ENCODE measurements around the gene PARD3. TPM values are rescaled to one million over a fixed set of nuclear protein-coding genes. Genes with fewer than 3 reads are reported as not detected.

PARD3 gene
- total RNA-seq, 2 experiments from 2014 or later = 0.53 to 0.71 TPM

DNA sequence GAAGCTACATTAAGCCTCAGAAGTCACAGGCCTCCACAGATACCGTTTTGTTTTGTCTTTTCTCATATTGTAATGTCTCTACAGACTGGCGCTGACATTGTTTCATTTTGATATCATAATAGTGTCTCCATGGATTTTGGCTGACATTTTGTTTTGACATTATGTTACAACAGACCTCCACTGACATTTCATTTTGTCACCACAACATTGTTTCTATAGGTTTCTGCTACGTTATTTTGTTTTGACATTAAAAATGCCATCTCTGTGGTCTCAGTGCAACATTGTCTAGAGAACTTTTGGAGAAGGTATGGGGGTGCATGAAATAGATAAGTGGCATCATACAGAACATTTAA is 666.8 kb downstream of the PARD3 start:
- H3K9me3 Mint-ChIP-seq = no peaks in the 10 kb centered on the region
- Histone ChIP-seq H3K36me3 (ENCODE audit: insufficient read depth, low read length) (no peaks in the 10 kb centered on the region), H3K27ac (ENCODE audit: low read depth in 1 of 2, low read length in 2 of 2) (no peak overlapping the region), H3K4me1 (ENCODE audit: insufficient read depth, low read length) (no peaks in the 10 kb centered on the region), H3K27me3 (ENCODE audit: control insufficient read depth in 1 of 2, insufficient read depth in 2 of 2, low read length in 2 of 2) (no peaks in the 10 kb centered on the region), H3K9me3 (ENCODE audit: control insufficient read depth in 1 of 2, insufficient read depth in 1 of 2, low read length in 2 of 2) (no peaks in the 10 kb centered on the region), H3K4me3 (ENCODE audit: low read length) (no peak overlapping the region)
- H3K27ac Mint-ChIP-seq = no peak overlapping the region
- no peaks in the 10 kb centered on the region for H3K4me1 Mint-ChIP-seq (ENCODE audit: low read depth)
- no peak overlapping the region for H3K4me3 Mint-ChIP-seq
- ATAC-seq (ENCODE audit: poor library complexity) (no peak), DNase-seq (no peak)
- H3K36me3 Mint-ChIP-seq (ENCODE audit: low read depth) = no peaks in the 10 kb centered on the region
- peaks cover 2% of the 10 kb centered on the region for H3K27me3 Mint-ChIP-seq
- ChIA-PET POLR2A (no interaction called here), CTCF (no interaction called here)
- TF ChIP-seq, protein P1, sequence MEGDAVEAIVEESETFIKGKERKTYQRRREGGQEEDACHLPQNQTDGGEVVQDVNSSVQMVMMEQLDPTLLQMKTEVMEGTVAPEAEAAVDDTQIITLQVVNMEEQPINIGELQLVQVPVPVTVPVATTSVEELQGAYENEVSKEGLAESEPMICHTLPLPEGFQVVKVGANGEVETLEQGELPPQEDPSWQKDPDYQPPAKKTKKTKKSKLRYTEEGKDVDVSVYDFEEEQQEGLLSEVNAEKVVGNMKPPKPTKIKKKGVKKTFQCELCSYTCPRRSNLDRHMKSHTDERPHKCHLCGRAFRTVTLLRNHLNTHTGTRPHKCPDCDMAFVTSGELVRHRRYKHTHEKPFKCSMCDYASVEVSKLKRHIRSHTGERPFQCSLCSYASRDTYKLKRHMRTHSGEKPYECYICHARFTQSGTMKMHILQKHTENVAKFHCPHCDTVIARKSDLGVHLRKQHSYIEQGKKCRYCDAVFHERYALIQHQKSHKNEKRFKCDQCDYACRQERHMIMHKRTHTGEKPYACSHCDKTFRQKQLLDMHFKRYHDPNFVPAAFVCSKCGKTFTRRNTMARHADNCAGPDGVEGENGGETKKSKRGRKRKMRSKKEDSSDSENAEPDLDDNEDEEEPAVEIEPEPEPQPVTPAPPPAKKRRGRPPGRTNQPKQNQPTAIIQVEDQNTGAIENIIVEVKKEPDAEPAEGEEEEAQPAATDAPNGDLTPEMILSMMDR (IDR thresholded peaks at IDR 0.05) = no peak
- intact Hi-C loops (cut with DNase I, micrococcal nuclease) = no loop called here

DNA sequence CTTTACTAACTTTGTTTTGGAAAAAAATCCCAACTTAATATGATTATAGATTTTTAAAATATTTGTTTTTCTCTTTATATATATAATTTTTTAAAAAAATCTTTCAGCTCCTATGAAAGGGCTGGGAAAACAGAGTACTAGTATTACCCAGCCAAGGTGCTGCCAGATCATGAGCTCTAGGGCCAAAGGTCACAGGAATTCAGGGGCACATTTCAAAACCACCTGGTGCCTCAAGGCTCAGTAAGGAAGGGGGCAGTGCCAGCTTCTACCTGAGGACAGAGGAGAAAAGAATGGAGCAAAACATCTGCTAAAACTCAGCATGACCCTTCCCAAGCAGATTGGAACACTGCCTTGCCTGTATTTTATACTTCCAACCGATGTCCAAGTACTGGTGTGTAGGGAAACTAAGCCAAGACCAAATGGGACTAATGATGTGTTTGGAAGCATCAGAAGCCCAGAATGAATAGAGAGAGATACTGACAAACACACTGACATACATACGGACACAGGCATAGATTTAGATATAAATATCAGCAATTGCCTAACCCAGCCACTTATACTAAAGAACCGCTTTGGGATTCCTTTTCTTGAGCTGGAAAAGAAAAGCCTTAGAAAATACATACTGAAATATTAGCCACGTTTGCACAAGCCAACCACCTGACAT is 667.3 kb downstream of the PARD3 start:
- POLR2A ChIA-PET = no interaction called here
- Histone ChIP-seq H3K9me3 (ENCODE audit: control insufficient read depth in 1 of 2, insufficient read depth in 1 of 2, low read length in 2 of 2) (no peaks in the 10 kb centered on the region), H3K4me3 (ENCODE audit: low read length) (no peak overlapping the region), H3K27ac (ENCODE audit: low read depth in 1 of 2, low read length in 2 of 2) (no peak overlapping the region), H3K27me3 (ENCODE audit: control insufficient read depth in 1 of 2, insufficient read depth in 2 of 2, low read length in 2 of 2) (no peaks in the 10 kb centered on the region), H3K4me1 (ENCODE audit: insufficient read depth, low read length) (no peaks in the 10 kb centered on the region), H3K36me3 (ENCODE audit: insufficient read depth, low read length) (no peaks in the 10 kb centered on the region)
- CTCF ChIA-PET = no interaction called here
- no peaks in the 10 kb centered on the region for H3K27me3 Mint-ChIP-seq
- no peak for ATAC-seq (ENCODE audit: poor library complexity)
- no peaks in the 10 kb centered on the region for H3K4me1 Mint-ChIP-seq (ENCODE audit: low read depth)
- intact Hi-C loops (cut with DNase I, micrococcal nuclease) = no loop called here
- TF ChIP-seq, protein P1 (IDR thresholded peaks at IDR 0.05) = no peak
- H3K36me3 Mint-ChIP-seq (ENCODE audit: low read depth) = no peaks in the 10 kb centered on the region
- DNase-seq = no peak
- H3K4me3 Mint-ChIP-seq = no peak overlapping the region
- no peaks in the 10 kb centered on the region for H3K9me3 Mint-ChIP-seq
- no peak overlapping the region for H3K27ac Mint-ChIP-seq

DNA sequence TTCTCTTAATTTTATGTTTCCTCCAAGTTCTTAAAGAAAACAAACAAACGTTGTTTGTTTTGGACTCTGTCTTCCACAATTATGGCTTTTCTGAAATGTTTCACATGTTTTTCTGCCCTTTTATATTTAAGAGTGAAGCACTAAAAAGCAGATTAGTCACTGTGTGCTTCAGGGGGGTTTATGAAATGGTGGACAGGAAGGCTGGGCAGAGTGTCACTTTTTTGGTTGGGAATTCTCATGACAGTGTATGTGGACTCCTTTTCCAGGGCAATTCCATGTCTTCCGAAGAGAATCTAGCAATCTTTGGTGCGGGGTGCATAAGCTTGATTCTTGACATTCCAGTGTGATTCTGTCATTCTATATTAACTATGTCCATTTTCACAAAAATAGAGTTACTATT is 669.4 kb downstream of the PARD3 start:
- H3K36me3 Mint-ChIP-seq (ENCODE audit: low read depth) = no peaks in the 10 kb centered on the region
- TF ChIP-seq, protein P1 (IDR thresholded peaks at IDR 0.05) = no peak
- intact Hi-C loops (cut with DNase I, micrococcal nuclease) = no loop called here
- no peaks in the 10 kb centered on the region for H3K4me1 ChIP-seq (ENCODE audit: insufficient read depth, low read length)
- H3K27ac Mint-ChIP-seq = no peak overlapping the region
- no peak overlapping the region for H3K4me3 ChIP-seq (ENCODE audit: low read length)
- H3K9me3 Mint-ChIP-seq = no peaks in the 10 kb centered on the region
- no peaks in the 10 kb centered on the region for H3K9me3 ChIP-seq (ENCODE audit: control insufficient read depth in 1 of 2, insufficient read depth in 1 of 2, low read length in 2 of 2)
- POLR2A ChIA-PET = no interaction called here
- no peak overlapping the region for H3K27ac ChIP-seq (ENCODE audit: low read depth in 1 of 2, low read length in 2 of 2)
- no peak overlapping the region for H3K4me3 Mint-ChIP-seq
- no peak for ATAC-seq (ENCODE audit: poor library complexity)
- no peaks in the 10 kb centered on the region for H3K4me1 Mint-ChIP-seq (ENCODE audit: low read depth)
- CTCF ChIA-PET = no interaction called here
- no peaks in the 10 kb centered on the region for H3K36me3 ChIP-seq (ENCODE audit: insufficient read depth, low read length)
- no peaks in the 10 kb centered on the region for H3K27me3 Mint-ChIP-seq
- H3K27me3 ChIP-seq (ENCODE audit: control insufficient read depth in 1 of 2, insufficient read depth in 2 of 2, low read length in 2 of 2) = no peaks in the 10 kb centered on the region
- no peak for DNase-seq
